Measurements from ENCODE around the gene DNAH17.
A peak's percentile ranks its signal among the peaks of the same experiment; 100 is the strongest.

Gene DNAH17

DNA sequence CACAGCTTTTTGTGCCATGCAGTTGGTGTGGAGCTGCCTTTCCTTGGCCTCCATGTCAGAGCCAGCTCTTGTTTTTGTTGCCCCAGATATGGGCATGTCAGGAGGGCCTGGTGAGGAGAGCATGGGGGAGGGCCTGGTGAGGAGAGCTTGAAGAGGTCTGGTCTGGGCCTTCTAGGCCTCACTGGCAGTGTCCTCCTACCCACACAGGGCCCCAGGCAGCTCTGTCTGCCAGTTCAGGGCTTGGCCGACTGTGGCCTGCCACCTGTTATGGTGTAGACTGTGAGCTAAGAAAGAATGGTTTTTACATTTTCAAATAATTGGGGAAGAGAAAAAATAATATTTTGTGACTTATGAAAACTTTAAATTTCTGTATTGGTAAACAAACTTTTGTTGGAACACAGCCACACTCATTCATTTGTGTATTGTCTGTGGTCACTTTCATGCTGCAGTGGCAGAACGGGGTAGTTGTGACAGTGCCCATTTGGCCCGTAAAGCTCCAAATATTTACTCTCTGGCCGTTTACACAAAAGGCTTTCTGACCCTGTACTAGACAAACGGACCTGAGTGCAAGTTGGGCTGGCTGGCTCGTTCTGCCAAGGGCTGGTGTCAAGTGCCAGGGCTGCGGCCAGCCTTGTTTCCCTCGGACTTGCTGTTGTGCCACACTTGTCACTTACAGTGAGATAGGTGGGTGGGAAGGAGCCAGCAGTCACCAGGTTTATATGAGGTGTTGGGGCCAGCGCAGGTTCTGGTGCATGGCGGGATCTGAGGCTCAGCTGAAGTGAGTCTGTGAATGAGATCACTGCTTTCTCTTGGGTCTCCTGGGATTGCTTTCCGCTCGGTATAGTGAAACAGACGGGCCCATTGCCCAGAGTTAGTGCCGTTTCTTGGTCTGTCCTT lies 180.5 kb downstream of the DNAH17 start:
- Histone ChIP-seq H3K9ac (ENCODE audit: low read length) (no peak overlapping the region), H3K4me3 (ENCODE audit: low read length) (no peak overlapping the region), H3K36me3 (ENCODE audit: control insufficient read depth, insufficient read depth, low read length) (peaks cover 25% of the 10 kb centered on the region), H3K27me3 (ENCODE audit: control insufficient read depth, insufficient read depth, low read length) (no peaks in the 10 kb centered on the region), H3K9me3 (ENCODE audit: control insufficient read depth, low read length) (no peaks in the 10 kb centered on the region), H3K4me1 (ENCODE audit: control insufficient read depth, insufficient read depth, low read length) (no peaks in the 10 kb centered on the region)

DNA sequence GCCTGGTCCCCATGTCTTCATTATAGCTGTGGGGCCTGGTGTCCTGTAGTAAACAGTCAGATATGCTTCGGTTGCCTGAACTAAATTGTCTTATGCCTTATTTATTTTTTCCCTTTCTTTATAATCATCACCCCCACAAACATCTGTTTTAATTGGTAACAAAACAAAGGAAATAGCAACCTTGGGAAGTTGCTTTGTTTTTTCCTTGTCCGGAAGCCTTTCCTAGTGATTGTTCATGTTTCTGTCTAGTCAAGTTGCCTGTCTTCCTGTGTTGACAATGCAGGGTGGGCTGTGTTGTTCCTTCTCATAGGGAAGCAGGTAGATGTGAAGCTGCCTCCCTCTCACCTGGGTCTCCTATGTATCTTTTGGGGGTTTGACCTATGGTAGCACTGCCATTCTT lies 182.0 kb downstream of the DNAH17 start:
- H3K9me3 ChIP-seq (ENCODE audit: control insufficient read depth, low read length), result no peaks in the 10 kb centered on the region
- H3K4me1 ChIP-seq (ENCODE audit: control insufficient read depth, insufficient read depth, low read length), result no peaks in the 10 kb centered on the region
- H3K36me3 ChIP-seq (ENCODE audit: control insufficient read depth, insufficient read depth, low read length), result peaks cover 21% of the 10 kb centered on the region
- H3K27me3 ChIP-seq (ENCODE audit: control insufficient read depth, insufficient read depth, low read length), result no peaks in the 10 kb centered on the region
- no peak overlapping the region for H3K9ac ChIP-seq (ENCODE audit: low read length)
- no peak overlapping the region for H3K4me3 ChIP-seq (ENCODE audit: low read length)

DNA sequence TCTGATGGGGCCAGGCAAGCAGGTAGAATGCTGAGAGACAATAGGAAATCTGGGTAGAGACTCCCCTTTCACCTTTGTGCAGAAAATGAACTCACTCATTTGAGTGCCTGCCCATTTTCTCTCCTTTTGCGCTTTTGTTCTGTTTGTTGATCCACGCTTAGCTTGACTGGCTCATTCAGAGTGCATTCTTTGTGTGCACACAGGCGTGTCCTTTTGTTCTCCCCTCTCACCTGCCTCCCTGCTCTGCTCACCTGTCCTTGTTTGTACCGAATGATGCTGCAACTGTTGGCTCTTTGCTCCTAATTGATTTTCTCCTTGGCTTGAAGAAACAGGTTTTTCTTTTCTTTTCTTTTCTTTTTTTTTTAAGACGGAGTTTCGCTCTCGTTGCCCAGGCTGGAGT lies 183.0 kb downstream of the DNAH17 start:
- H3K4me3 ChIP-seq (ENCODE audit: low read length), result no peak overlapping the region
- peaks cover 14% of the 10 kb centered on the region for H3K36me3 ChIP-seq (ENCODE audit: control insufficient read depth, insufficient read depth, low read length)
- no peaks in the 10 kb centered on the region for H3K9me3 ChIP-seq (ENCODE audit: control insufficient read depth, low read length)
- H3K4me1 ChIP-seq (ENCODE audit: control insufficient read depth, insufficient read depth, low read length), result no peaks in the 10 kb centered on the region
- H3K9ac ChIP-seq (ENCODE audit: low read length), result no peak overlapping the region
- no peaks in the 10 kb centered on the region for H3K27me3 ChIP-seq (ENCODE audit: control insufficient read depth, insufficient read depth, low read length)

DNA sequence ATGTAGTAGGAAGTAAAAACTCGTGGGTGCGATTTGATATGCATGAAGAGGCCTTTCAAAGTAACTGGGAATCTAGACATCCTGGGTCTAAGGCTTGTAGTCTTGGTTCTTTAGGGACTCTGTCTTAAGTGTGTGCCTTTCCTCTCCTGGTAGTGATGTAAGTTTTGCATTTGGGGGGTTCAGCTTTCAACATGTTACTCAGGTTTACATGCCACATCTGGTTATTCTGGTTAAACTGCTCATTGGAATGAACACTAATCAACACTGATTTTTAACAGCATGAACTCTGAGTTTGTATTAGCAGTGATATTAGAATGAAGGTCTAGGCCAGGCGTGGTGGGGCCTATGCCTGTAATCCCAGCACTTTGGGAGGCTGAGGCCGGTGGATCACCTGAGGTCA lies 183.6 kb downstream of the DNAH17 start:
- H3K9ac ChIP-seq (ENCODE audit: low read length), result no peak overlapping the region
- no peak overlapping the region for H3K4me3 ChIP-seq (ENCODE audit: low read length)
- no peaks in the 10 kb centered on the region for H3K9me3 ChIP-seq (ENCODE audit: control insufficient read depth, low read length)
- no peaks in the 10 kb centered on the region for H3K27me3 ChIP-seq (ENCODE audit: control insufficient read depth, insufficient read depth, low read length)
- H3K4me1 ChIP-seq (ENCODE audit: control insufficient read depth, insufficient read depth, low read length), result no peaks in the 10 kb centered on the region
- peaks cover 8% of the 10 kb centered on the region for H3K36me3 ChIP-seq (ENCODE audit: control insufficient read depth, insufficient read depth, low read length)

DNA sequence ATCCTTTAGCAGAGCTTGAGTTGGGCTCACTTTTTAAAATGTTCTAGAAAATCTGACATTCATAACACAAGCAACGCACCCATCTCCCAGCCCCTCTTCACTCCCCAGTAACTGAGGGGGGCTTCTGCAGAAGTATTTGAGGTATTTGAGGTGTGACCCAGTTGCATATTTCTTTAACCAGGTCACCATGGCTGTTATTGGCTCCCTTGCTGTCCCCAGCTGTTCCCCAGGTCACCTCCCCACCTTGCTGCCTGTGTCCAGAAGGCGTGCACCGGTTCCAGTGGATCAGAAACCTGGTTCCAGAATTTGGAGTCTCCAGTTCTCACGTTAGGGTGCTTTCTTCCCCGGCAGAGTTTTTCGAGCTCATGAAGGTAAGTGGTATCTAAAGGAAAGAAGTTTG lies 184.9 kb downstream of the DNAH17 start:
- no peaks in the 10 kb centered on the region for H3K36me3 ChIP-seq (ENCODE audit: control insufficient read depth, insufficient read depth, low read length)
- no peaks in the 10 kb centered on the region for H3K27me3 ChIP-seq (ENCODE audit: control insufficient read depth, insufficient read depth, low read length)
- H3K4me3 ChIP-seq (ENCODE audit: low read length), result no peak overlapping the region
- no peaks in the 10 kb centered on the region for H3K9me3 ChIP-seq (ENCODE audit: control insufficient read depth, low read length)
- no peak overlapping the region for H3K9ac ChIP-seq (ENCODE audit: low read length)
- H3K4me1 ChIP-seq (ENCODE audit: control insufficient read depth, insufficient read depth, low read length), result no peaks in the 10 kb centered on the region

DNA sequence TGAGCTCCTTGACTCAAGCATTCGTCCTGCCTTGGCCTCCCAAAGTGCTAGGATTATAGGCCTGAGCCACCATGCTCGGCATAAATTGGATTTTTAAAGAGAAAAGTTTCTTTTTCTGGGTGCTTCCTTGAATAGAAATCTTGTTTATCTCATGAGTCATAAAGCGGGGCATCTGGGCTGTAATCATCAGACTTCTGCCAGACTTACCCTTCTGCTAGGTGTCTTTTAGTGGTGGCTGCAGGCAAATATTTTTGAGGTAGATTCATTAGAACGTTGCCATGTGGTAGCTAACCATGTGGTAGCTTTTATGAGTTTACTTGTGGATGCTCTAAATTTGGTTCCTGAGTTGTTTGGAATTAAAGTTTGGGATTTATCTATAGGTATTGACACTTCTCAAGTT lies 185.4 kb downstream of the DNAH17 start:
- Histone ChIP-seq H3K4me1 (ENCODE audit: control insufficient read depth, insufficient read depth, low read length) (no peaks in the 10 kb centered on the region), H3K9me3 (ENCODE audit: control insufficient read depth, low read length) (no peaks in the 10 kb centered on the region), H3K9ac (ENCODE audit: low read length) (no peak overlapping the region), H3K36me3 (ENCODE audit: control insufficient read depth, insufficient read depth, low read length) (no peaks in the 10 kb centered on the region), H3K27me3 (ENCODE audit: control insufficient read depth, insufficient read depth, low read length) (no peaks in the 10 kb centered on the region), H3K4me3 (ENCODE audit: low read length) (no peak overlapping the region)

DNA sequence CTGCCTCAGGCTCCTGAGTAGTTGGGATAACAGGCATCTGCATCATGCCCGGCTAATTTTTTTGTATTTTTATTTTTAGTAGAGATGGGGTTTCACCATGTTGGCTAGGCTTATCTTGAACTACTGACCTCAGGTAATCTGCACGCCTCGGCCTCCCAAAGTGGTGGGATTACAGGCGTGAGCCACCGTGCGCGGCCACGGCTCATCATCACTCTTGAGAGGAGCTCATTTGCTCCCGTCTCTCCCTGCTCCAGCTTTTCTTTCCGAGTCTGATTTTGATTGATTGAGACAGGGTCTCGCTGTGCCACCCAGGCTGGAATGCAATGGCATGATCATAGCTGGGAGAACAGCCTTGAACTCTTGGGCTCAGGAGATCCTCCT lies 186.2 kb downstream of the DNAH17 start:
- Histone ChIP-seq H3K4me1 (ENCODE audit: control insufficient read depth, insufficient read depth, low read length) (peaks cover 7% of the 10 kb centered on the region), H3K9me3 (ENCODE audit: control insufficient read depth, low read length) (no peaks in the 10 kb centered on the region), H3K36me3 (ENCODE audit: control insufficient read depth, insufficient read depth, low read length) (no peaks in the 10 kb centered on the region), H3K4me3 (ENCODE audit: low read length) (no peak overlapping the region), H3K9ac (ENCODE audit: low read length) (no peak overlapping the region), H3K27me3 (ENCODE audit: control insufficient read depth, insufficient read depth, low read length) (no peaks in the 10 kb centered on the region)

DNA sequence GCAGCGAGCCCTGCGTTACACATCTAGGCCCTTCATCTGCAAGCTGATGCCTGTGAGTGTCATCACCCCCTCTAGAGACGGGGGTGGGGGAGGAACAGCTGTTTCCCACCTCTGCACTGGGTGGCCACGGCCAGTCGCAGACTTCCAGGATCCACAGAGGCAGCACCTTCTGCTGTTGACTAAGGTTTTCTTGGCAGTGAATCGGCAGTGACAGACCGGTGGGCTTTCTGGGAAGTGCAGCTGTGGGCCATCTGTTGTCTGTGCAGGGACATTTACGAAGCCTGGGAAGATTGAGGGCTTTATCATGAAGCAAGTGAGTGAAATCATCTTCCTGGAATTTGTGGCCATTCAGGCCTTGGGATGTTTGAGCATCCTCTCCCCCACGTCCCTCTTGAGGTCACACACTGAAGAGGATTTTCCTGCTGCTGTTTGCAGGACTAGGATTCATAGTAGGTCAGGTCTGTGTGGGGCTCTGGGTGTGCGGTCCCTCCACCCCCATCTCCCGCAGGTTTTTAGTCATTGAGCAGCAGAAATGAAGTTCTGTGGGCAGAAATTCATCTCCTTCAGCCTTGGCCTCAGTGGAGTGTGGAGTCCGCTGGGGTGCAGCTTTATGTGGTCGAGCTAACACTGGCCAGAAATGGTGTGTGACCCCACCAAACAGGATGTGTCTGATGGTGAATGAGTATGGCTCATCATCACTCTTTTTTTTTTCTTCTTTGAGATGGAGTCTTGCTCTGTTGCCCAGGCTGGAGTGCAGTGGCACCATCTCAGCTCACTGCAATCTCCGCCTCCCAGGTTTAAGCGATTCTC lies 186.8 kb downstream of the DNAH17 start:
- Histone ChIP-seq H3K4me3 (ENCODE audit: low read length) (no peak overlapping the region), H3K4me1 (ENCODE audit: control insufficient read depth, insufficient read depth, low read length) (peaks cover 13% of the 10 kb centered on the region), H3K36me3 (ENCODE audit: control insufficient read depth, insufficient read depth, low read length) (no peaks in the 10 kb centered on the region), H3K9ac (ENCODE audit: low read length) (no peak overlapping the region), H3K27me3 (ENCODE audit: control insufficient read depth, insufficient read depth, low read length) (no peaks in the 10 kb centered on the region), H3K9me3 (ENCODE audit: control insufficient read depth, low read length) (no peaks in the 10 kb centered on the region)

DNA sequence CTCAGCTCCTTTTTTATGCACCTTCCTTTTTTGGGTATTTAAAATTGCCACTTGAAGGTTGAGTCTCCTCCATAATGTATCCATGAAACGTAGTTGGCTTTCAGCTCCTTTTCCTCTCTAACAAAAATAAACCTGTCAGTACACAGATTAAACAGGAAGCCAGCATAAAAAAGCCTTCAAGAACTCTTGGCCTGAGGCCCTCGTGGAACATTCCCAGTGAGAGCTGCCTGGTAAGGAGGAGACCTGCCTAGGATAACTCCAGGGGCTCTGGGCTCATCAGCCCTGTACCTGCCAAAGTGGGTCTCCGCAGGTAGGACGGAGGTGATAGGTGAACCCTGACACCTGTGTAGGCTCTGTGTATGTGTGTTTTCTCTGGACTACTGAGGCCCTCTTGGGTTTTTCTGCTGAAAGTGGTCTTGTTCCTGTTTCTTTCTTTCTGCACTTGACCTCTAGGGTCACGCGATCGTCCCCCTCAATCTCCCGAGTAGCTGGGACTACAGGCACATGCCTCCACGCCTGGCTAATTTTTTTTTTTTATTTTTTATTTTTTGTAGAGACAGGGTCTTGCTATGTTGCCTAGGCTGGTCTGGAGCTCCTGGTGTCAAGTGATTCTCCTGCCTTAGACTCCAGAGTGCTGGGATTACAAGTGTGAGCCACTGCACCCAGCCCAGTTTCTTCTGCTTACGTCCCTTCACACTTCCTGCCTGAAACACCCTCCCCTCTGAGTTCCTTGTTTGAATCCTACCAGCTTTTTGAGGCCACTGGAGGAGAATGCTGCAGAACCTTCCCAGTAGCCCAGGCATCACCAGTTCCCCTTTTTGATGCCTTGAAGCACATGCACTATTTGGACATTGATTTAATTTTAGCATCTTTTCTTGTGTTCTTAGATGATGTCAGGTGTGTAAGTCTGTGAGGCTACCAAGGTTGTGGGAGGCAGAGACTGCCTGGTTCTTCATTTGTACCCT lies 188.9 kb downstream of the DNAH17 start:
- H3K9ac ChIP-seq (ENCODE audit: low read length), result no peak overlapping the region
- no peaks in the 10 kb centered on the region for H3K27me3 ChIP-seq (ENCODE audit: control insufficient read depth, insufficient read depth, low read length)
- no peaks in the 10 kb centered on the region for H3K9me3 ChIP-seq (ENCODE audit: control insufficient read depth, low read length)
- H3K4me3 ChIP-seq (ENCODE audit: low read length), result no peak overlapping the region
- peaks cover 27% of the 10 kb centered on the region for H3K4me1 ChIP-seq (ENCODE audit: control insufficient read depth, insufficient read depth, low read length)
- no peaks in the 10 kb centered on the region for H3K36me3 ChIP-seq (ENCODE audit: control insufficient read depth, insufficient read depth, low read length)

DNA sequence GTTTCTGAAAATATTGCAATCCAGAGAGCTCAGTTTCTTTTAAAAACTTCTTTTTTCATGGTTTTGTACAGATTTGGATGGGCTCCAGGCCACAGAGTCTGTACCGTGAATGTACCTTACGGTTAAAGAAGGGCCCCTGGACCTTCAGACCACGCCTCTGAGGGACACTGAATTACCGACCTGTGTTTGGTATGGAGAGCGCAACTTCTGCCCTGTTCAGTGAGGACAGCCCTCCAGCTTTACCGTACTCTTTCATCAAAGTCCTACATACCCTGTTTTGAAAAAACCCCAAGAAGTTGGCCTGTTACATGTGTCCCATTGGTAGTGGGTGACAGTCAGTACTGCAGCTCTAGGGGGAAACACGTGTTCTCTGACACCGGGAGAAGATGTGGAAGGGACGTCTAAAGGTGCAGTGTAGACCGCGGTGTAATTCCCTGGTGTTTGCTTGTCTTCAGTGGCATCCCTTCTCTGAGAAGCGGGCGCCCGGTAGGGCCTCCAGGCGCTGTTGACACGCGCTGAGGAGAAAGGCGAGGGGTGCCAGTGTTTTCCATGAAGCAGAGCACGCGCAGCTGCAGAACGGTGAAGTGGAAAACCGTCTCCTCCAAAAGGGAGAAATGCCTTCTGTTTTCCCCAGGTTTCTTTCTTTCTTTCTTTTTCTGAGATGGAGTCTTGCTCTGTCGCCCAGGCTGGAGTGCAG lies 192.6 kb downstream of the DNAH17 start:
- H3K9ac ChIP-seq (ENCODE audit: low read length), result peak overlapping the region; percentile 24
- H3K4me1 ChIP-seq (ENCODE audit: control insufficient read depth, insufficient read depth, low read length), result peaks cover 39% of the 10 kb centered on the region
- H3K27me3 ChIP-seq (ENCODE audit: control insufficient read depth, insufficient read depth, low read length), result no peaks in the 10 kb centered on the region
- no peak overlapping the region for H3K4me3 ChIP-seq (ENCODE audit: low read length)
- H3K9me3 ChIP-seq (ENCODE audit: control insufficient read depth, low read length), result no peaks in the 10 kb centered on the region
- no peaks in the 10 kb centered on the region for H3K36me3 ChIP-seq (ENCODE audit: control insufficient read depth, insufficient read depth, low read length)

DNA sequence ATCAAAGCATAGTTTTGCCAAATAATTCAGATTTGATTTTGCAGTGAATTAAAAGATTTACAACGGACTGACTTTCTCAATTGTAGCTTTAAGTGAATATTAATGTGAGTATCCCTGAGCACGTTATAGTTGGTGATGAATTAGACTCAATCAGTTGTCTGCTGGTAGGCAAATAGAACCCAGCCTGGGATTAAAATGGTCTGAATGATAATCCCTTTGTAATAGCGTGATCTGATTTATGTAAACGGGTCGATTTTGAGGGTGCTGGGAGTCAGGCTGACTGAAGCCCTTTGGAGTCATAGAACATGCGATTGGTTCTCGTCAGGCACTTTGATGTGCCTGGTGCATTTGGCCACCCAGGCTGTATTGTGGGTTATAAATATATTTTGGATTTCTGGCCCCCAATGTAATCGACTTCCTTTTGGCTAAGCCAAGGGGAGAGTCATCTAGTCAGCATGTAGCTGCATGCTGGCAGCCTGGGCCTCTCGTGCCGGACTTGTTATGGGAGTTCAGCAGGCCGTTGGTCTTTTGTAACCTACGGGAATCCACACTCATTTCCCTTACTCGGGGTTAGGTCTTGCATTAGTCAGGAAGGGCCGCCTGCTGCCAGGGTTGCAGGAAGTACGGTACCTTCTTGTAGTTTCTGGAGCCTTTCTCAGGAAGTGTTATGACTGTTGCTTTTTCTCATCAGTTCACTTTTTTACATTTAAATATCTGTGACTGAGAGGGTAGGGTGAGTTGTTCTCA lies 193.3 kb downstream of the DNAH17 start:
- H3K27me3 ChIP-seq (ENCODE audit: control insufficient read depth, insufficient read depth, low read length), result no peaks in the 10 kb centered on the region
- peak overlapping the region; percentile 24 for H3K9ac ChIP-seq (ENCODE audit: low read length)
- no peaks in the 10 kb centered on the region for H3K36me3 ChIP-seq (ENCODE audit: control insufficient read depth, insufficient read depth, low read length)
- H3K4me3 ChIP-seq (ENCODE audit: low read length), result no peak overlapping the region
- H3K4me1 ChIP-seq (ENCODE audit: control insufficient read depth, insufficient read depth, low read length), result peaks cover 44% of the 10 kb centered on the region
- H3K9me3 ChIP-seq (ENCODE audit: control insufficient read depth, low read length), result no peaks in the 10 kb centered on the region

Data from mucosa of stomach (tissue), 1 donor.